HFF-Myc (cell line): ENCODE data around the gene USP22.

ENCODE experiments used
- DNase-seq: peaks from one replicate; pipeline ENCODE4 v3.0.0-alpha.2; 2011; ENCODE audit warnings: low read depth; ENCODE audit errors: extremely low read depth
- H3K4me3 ChIP-seq: replicated peaks from 2 replicates; pipeline ENCODE4 v1.5.1; 2011; ENCODE audit warnings: low read depth, mild to moderate bottlenecking, control low read depth, low read length
- TF ChIP-seq, protein P1 (sequence below): IDR thresholded peaks from 2 replicates; pipeline ENCODE4 v1.5.1; 2012; ENCODE audit warnings: mild to moderate bottlenecking, low read depth, low read length, control low read depth; ENCODE audit errors: missing control alignments

The USP22 gene

GRCh38 chr17:21030375-21030774 is 12.4 kb downstream of the USP22 start:
- TF ChIP-seq, protein P1, sequence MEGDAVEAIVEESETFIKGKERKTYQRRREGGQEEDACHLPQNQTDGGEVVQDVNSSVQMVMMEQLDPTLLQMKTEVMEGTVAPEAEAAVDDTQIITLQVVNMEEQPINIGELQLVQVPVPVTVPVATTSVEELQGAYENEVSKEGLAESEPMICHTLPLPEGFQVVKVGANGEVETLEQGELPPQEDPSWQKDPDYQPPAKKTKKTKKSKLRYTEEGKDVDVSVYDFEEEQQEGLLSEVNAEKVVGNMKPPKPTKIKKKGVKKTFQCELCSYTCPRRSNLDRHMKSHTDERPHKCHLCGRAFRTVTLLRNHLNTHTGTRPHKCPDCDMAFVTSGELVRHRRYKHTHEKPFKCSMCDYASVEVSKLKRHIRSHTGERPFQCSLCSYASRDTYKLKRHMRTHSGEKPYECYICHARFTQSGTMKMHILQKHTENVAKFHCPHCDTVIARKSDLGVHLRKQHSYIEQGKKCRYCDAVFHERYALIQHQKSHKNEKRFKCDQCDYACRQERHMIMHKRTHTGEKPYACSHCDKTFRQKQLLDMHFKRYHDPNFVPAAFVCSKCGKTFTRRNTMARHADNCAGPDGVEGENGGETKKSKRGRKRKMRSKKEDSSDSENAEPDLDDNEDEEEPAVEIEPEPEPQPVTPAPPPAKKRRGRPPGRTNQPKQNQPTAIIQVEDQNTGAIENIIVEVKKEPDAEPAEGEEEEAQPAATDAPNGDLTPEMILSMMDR, result no peak

GRCh38 chr17:21029515-21029914 is 13.3 kb downstream of the USP22 start:
- H3K4me3 ChIP-seq, result no peak overlapping the region

More at GRCh38 chr17:21030375-21030774, 12.4 kb downstream of the USP22 start:
- DNase-seq, result no peak
- no peak overlapping the region for H3K4me3 ChIP-seq

GRCh38 chr17:21029036-21029435 is 13.8 kb downstream of the USP22 start:
- TF ChIP-seq, protein P1, result no peak
- DNase-seq, result no peak
- no peak overlapping the region for H3K4me3 ChIP-seq

More at GRCh38 chr17:21029515-21029914, 13.3 kb downstream of the USP22 start:
- TF ChIP-seq, protein P1, result no peak
- DNase-seq, result no peak

DNA sequence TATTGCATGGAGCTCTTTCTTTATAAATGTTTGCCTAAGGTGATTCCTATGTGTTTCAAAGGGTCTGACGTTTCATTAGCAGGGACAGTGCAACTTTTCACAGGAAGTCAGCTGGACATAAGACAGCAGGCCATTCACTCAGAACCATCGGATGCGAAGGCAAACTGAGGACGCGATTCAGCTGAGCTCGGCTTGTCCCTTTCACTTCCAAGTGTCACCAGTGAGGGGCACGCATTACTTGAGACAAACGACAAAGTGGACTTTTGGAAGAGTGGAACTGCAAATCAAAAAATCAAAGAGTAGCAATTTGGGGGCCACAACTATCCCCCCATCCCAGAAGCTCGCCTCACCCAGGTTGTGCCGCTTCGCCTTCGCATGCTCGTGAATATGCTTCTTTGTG is 14.6 kb downstream of the USP22 start:
- TF ChIP-seq, protein P1, result no peak
- no peak for DNase-seq

DNA sequence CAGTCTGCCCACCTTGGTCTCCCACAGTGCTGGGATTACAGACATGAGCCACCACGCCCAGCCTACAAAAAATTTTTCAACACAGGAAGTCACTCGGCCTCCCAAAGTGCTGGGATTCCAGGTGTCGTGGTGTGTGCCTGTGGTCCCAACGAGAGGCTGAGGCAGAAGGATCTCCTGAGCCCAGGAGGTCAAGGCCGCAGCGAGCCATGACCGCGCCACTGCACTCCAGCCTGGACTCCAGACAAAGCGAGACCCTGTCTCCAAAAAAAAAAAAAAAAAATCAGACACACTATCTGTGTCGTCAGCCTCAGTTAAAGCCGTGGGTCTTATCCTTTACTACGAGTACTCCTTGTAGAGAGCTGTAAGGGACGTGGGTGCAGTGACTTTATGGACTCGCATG is 15.8 kb downstream of the USP22 start:
- no peak overlapping the region for H3K4me3 ChIP-seq
- TF ChIP-seq, protein P1, result no peak
- DNase-seq, result no peak

More for the DNA sequence above, 14.6 kb downstream of the USP22 start:
- no peak overlapping the region for H3K4me3 ChIP-seq

DNA sequence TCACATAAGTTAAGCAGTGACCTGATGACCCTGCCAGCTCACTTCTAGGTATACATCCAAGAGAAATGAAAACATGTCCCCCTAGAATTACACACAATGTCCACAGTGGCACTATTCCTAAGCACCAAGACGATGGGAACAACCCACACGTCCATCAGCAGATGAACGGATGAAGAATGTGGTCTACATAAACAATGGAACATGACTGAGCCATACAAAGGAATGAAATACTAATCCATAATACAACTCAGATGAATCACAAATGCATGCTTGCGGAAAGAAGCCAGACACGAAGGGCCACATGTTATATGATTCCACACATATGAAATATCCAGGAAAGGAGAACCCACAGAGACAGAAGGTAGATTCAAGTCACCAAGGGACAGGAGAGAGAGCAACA is 17.4 kb downstream of the USP22 start:
- no peak for DNase-seq
- TF ChIP-seq, protein P1, result no peak

DNA sequence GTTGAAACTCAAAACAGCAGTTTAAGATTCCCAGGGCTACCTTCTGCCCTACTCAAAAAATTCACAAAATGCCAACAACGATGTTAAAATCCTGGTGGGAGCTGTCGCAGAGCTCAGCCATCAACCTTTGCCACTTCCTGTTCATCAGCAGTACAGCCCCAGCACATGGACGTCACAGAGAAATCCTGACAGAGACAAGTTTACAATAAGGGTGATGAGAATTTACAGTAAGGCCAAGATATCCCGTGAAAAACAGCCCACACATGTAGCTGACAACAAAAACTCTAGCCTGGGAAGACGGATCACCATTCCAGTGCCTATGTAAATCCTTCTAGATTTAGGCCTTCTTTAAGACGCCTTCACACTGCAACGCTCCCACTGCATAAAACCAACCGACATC is 18.8 kb downstream of the USP22 start:
- H3K4me3 ChIP-seq, result no peak overlapping the region
- TF ChIP-seq, protein P1, result no peak
- no peak for DNase-seq

More for the DNA sequence above, 17.4 kb downstream of the USP22 start:
- no peak overlapping the region for H3K4me3 ChIP-seq
